Skin epidermis (tissue), 12 donors: ENCODE results near the gene KRTAP5-4.
"Not testable (repeated sequence)": the region's sequence is repeated elsewhere in the genome, so short reads cannot be mapped to it uniquely, and the experiment has no call there.

Experiments
- H3K27ac ChIP-seq, 21 experiments: fragments of 200-600 bp; sonication (generic) in 11 of 21; one replicate each; pipeline ENCODE4 v1.5.0; 2020; ENCODE audit warnings: mild to moderate bottlenecking in 3 of 21, inconsistent platforms in 2 of 21, moderate library complexity in 2 of 21
- H3K4me3 ChIP-seq, 7 experiments: fragments of 200-600 bp; sonication (generic) in 2 of 7; one replicate each; pipeline ENCODE4 v1.5.0; 2020; ENCODE audit warnings: inconsistent platforms in 2 of 7, mild to moderate bottlenecking in 2 of 7, moderate library complexity in 1 of 7

Gene KRTAP5-4

DNA sequence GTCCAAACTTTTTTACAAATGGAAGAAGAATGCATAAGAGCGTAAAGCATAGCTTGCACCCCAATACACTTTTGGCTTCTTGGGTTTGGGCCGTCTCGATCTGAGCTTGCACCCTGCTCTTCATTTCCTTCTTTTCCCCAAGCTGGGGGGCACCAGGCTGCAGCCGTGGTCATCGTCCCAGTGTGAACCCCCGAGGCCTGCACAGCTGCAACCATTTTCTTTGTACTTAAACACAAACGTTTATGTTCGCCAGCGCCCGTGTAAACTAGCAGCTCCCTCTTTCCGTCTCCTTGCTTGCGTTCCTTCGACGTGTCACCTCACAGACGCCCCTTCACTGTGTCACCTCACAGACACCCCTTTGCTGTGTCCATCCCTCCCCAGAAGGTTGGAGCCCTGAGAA lies 17.7 kb upstream of the KRTAP5-4 start:
- Histone ChIP-seq H3K4me3 (no peak overlapping the region), H3K27ac (no peak overlapping the region)

DNA sequence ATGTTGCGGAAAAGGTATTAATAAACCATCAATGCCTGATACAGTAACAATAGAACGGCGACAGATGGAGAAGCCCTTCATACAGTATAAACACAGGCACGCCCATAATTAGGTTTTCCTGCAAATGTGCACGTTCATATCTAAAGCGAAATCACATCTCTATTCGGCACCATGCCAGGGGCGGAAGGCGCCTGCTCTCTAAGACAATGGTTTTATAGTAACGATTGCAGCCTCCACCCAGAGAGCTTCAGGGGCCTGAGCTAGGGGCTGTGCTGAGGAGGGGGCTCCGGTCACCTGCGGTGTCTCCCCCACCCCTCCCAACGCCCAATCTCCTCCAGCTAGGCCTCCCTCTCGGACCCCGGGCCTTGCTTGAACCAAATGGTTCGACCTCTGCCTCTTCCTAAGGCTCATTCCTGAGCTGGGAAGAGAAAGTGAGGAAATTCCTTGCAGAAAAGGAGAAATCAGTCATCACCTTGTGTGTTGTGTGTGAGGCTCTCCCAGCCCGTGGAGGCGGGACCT lies 17.2 kb upstream of the KRTAP5-4 start:
- no peak overlapping the region for H3K27ac ChIP-seq

GRCh38 chr11:1638344-1638743 lies 16.4 kb upstream of the KRTAP5-4 start:
- Histone ChIP-seq H3K4me3 (no peak overlapping the region), H3K27ac (no peak overlapping the region)

More for the DNA sequence above, 17.2 kb upstream of the KRTAP5-4 start:
- H3K4me3 ChIP-seq = no peak overlapping the region

DNA sequence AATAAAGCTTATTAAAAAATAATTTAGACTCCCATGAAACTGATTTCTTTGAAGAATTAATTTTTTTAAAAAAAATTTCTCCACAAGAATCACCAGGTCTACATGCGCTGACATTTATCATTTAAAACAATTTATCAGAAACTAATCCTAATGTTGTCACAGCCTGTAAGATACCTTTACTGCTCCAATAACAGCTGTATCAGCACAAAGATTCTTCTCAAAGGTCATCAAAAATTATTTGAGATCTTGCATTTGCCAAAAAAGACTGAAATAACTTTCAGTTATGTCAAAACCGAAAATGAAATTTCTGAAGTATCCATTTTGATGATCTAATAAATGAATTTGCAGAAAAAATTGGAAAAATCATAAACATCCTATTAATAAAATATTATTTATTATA lies 15.7 kb upstream of the KRTAP5-4 start:
- H3K4me3 ChIP-seq = no peak overlapping the region
- no peak overlapping the region for H3K27ac ChIP-seq

DNA sequence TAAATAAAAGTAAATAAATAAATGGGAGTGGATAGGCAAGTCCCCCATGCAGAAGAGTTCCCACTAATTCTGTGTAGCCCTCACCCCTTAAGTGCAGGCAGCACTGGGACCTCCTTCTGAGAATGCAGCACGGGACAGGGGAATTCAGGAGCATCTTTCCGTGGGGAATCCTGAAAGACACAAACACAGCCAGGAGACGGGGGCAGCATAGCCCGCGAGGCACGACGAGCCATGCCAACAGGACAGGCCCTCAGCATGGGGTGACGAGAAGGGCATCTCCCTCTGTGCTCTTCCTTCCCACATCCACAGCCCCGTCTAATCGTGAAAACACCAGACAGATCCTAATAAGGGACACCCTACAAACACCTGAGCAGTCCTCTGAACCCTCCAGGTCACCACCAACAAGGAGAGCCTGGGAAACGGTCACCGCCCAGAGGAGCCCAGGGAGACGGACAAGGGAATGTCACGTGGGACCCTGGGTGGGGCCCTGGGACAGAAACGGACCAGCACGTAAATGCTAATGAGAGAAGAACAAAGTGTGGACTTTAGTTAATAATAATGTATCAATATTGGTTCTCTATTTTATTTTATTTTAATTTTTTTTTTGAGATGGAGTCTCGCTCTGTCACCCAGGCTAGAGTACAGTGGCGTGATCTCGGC lies 14.5 kb upstream of the KRTAP5-4 start:
- H3K4me3 ChIP-seq = no peak overlapping the region

DNA sequence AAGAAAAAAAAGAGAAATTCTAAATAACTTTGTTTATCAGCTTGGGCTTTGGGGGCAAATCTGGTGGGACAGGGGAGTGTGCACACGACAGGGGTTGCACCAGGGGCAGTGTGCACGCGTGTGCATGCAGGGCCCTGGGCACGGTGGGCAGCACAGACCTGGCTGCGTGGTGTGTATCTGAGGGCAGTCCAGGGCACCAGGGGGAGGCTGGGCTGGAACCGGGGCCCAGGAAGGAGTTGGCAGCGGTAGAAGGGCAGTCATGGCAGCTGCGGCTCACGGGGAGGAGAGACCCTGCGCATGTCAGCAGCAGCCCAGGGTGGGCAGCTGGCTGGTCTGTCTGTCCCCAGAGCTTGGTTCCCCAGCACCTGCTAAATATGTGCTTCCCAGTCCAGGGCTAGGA lies 11.9 kb upstream of the KRTAP5-4 start:
- Histone ChIP-seq H3K4me3 (no peak overlapping the region), H3K27ac (no peak overlapping the region)

More for the DNA sequence above, 14.5 kb upstream of the KRTAP5-4 start:
- no peak overlapping the region for H3K27ac ChIP-seq

DNA sequence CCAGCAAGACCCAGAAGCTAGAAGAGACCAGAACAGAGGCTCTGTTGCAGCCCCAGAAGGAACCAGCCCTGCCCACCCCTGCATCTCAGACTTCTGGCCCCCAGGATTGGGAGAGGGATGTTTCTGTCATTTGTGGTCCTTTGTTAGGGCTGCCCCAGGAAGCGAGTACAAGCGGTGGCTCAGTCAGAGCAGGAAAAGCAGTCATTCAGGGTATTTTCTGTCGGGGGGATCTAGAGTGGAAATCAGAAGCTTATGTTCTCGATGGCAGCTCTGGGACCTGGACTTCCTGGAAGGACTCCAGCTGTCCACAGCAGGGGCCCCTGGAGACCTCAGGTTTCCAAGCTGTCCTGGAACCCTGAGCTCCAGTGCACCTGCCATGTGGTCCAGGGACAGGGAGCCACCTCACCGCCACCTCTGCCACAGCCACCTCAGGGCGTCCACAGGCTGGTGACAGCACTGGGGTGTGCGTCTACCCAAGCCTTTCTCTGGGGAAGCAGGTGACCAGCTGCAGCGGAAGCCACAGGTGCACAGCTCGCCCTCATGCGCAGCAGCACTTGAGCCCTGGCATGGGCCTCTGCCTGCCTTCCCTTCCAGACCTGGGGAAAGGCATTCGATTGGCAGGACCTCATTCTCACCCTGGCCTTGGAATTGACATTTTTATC lies 10.2 kb upstream of the KRTAP5-4 start:
- Histone ChIP-seq H3K27ac (no peak overlapping the region), H3K4me3 (no peak overlapping the region)

DNA sequence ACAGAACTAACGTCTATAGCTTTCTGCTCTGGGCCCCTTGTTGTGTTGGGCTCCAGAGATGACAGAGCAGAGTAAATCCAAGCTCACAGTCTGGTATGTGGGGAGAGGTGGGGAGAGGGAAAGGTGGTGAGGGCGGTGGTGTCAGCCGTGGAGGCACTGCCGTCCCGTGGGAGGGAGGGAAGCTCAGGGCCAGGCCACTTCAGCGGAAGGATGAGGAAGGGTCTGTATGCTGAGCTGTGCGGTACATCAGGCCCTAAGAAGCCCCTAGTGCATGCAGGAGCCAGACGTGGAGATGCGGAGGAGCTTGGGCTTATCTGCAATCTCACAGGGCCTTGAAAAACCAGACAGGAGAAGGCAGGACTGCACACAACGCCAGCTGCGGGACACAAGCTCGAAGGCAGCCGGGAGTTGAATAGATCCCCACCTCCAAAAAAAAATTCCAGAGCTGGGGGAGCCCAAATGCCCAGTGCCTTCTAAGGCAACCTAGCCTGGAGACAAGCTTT lies 9.2 kb upstream of the KRTAP5-4 start:
- Histone ChIP-seq H3K27ac (no peak overlapping the region), H3K4me3 (no peak overlapping the region)

- H3K4me3 ChIP-seq = no peak overlapping the region
Measured at GRCh38 chr11:1630271-1630670, 8.3 kb upstream of the KRTAP5-4 start.

DNA sequence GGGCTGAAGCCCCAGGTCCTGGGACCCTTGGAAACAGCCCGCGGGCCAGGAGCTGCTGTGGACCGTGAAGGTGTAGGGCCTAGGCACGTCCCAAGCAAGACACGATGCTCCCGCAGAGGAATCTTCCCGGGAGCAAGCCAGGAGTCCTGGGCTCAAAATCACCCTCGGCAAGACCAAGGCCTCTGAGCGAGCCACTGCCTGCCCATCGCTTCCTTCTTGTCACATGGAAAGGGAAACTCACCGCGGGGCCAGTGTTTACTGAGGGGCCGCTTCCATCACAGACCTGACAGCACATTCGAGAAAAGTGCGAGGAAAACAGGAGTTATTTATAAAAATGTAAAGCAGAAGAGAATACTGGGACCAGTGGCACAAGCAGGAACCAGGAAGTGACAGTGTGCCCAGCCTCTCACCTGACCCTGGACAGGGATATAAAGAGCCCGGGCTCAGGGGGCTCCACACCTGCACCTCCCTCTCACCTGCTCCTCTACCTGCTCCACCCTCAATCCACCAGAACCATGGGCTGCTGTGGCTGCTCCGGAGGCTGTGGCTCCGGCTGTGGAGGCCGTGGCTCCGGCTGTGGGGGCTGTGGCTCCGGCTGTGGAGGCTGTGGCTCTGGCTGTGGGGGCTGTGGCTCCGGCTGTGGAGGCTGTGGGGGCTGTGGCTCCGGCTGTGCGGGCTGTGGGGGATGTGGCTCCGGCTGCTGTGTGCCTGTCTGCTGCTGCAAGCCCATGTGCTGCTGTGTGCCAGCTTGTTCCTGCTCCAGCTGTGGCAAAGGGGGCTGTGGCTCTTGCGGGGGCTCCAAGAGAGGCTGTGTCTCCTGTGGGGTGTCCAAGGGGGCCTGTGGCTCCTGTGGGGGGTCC lies 7.6 kb upstream of the KRTAP5-4 start, which contains the start of gene KRTAP5-5:
Gene KRTAP5-5, plus strand, starts transcription at position 450 of the 860 bp plus-strand sequence. Its CDS starts 66 bp downstream, at position 516.
- Histone ChIP-seq H3K27ac (no peak within 1 kb of the TSS), H3K4me3 (no peak within 1 kb of the TSS)

More at GRCh38 chr11:1630271-1630670, 8.3 kb upstream of the KRTAP5-4 start:
- no peak overlapping the region for H3K27ac ChIP-seq

DNA sequence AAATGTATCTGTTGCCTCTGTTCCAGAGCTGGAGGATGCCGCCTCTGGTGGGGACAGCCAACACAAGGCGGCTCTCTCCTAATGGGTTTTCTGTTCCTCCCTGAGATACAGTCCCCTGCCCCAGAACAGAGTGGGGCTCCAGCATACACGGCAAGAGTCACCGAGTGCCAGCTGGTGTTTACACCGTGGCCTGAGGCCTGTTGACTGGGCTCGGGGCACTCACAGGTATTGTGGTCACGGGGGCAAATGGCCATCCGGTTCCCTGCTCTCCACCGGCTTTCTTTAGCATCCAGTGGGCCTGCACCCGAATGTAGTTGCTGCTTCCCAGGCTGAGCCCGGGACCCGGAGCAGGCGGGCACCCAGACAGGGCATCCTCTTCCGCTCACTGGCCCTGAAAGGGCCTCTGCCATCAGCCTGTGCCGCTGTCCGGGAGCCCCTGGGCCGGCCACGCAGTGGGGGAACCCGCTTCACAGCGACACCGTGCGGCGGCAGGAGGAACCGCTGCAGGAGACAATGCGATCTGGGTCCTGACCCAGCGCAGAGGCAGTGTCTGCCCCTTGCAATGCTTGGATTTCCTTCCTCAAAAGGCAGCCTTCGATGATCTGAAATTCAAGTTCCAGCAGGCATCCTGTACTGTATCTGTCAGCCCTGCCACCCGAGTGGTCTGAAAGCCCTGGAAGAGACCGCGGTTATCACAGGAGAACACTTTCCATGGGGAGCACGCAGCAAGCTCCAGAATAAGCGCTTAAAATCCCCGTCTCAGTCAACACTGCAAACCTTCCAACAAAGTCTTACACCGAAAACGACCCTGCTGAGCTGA lies 6.8 kb upstream of the KRTAP5-4 start:
- Histone ChIP-seq H3K4me3 (no peak overlapping the region), H3K27ac (no peak overlapping the region)

GRCh38 chr11:1625541-1625940 lies 3.6 kb upstream of the KRTAP5-4 start:
- Histone ChIP-seq H3K27ac (no peak overlapping the region), H3K4me3 (no peak overlapping the region)

DNA sequence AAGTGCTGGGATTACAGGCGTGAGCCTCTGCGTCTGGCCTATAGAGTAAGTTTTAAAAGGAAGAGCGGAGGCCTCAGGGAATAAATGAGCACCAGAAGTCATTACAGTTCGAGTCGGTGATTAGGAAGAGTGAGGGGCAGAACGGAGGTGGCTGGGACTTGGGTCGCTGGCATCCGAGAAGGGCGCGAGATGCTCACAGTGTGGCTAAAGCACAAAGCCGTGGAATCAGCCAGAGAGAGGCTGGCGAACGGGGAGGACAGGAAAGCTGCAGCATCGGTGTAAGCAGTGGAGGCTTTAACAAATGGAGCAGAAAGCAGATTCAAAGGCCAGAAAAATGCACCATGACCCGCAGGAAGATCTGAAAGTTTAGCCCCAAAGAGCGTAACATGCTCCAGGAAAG lies 2.7 kb upstream of the KRTAP5-4 start:
- Histone ChIP-seq H3K27ac (no peak overlapping the region), H3K4me3 (no peak overlapping the region)

DNA sequence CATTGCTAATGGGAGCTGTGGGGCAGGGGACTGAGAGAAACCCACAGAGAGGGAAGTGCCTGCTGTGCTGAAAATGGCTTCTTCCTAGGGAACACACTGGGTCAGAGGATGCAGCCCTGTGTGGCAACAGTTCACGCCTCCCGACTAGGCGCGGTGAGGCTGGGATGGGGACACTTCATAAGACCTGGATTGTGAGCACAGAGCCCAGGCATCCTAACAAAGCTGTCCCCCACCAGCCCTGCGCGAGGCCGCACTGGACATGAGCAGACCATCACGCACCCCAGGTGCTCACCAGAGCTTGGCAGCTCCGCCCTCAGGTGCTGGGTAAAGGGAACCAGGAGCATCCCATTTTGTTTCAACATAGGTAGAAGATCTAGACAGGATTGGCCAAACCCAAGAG lies 1.8 kb upstream of the KRTAP5-4 start:
- H3K27ac ChIP-seq = no peak overlapping the region
- no peak overlapping the region for H3K4me3 ChIP-seq

DNA sequence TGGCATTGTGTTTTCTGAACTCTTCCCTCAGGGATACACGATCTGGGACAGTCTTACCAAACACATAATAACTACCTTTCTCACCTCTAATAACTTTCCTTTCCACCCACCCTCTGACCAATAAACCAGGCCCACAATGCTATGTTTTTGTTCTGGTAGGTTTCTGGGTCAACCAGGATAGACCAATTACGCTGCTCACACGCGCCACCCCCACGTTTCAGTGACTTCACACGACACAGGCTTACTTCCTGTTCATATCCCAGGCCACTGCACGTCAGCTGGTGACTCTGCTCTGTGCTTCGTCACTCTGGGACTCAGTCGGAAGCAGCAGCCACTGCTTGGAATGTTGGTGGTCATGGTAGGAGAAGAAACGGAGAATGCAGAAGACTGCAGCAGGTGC lies 2.5 kb downstream of the KRTAP5-4 start:
- no peak overlapping the region for H3K27ac ChIP-seq
- no peak overlapping the region for H3K4me3 ChIP-seq

DNA sequence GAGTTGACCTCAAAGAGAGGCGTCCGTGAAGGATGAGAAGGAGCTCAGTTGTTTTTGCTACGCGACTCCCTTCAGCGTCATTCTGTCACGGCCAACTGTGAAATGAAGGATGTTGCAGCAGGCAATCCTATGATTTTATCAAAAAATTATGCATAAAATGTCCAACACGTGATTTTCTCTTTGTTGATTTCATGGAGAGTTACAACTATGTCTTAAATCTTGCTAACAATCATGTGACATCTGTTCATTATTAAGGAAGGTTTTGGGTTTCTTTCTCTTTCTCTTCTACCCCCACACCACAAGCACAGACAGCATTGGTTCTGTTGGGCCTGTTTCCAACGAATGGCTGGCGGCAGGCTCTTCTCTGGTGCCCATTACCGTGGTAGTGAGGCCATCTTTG lies 3.7 kb downstream of the KRTAP5-4 start:
- Histone ChIP-seq H3K4me3 (no peak overlapping the region), H3K27ac (no peak overlapping the region)

GRCh38 chr11:1608363-1608762 lies 13.6 kb downstream of the KRTAP5-4 start, which contains the start of gene KRTAP5-3:
TSS of gene KRTAP5-3 (minus strand) at chr11:1608463. CDS start at chr11:1608385, 78 bp downstream.
- Histone ChIP-seq H3K27ac (no peak within 1 kb of the TSS), H3K4me3 (no peak within 1 kb of the TSS)

DNA sequence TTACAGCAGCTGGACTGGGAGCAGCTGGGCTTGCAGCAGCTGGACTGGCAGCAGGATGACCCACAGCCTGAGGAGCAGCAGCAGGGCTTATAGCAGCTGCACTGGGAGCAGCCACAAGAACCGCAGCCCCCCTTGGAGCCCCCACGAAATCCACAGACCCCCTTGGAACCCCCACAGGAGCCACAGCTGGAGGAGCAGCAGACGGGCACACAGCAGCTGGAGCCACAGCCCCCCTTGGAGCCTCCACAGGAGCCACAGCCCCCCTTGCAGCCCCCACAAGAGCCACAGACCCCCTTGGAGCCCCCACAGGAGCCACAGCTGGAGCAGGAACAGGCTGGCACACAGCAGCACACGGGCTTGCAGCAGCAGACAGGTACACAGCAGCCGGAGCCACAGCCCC lies 14.0 kb downstream of the KRTAP5-4 start:
- H3K4me3 ChIP-seq, H3K27ac ChIP-seq: not testable (repeated sequence)

DNA sequence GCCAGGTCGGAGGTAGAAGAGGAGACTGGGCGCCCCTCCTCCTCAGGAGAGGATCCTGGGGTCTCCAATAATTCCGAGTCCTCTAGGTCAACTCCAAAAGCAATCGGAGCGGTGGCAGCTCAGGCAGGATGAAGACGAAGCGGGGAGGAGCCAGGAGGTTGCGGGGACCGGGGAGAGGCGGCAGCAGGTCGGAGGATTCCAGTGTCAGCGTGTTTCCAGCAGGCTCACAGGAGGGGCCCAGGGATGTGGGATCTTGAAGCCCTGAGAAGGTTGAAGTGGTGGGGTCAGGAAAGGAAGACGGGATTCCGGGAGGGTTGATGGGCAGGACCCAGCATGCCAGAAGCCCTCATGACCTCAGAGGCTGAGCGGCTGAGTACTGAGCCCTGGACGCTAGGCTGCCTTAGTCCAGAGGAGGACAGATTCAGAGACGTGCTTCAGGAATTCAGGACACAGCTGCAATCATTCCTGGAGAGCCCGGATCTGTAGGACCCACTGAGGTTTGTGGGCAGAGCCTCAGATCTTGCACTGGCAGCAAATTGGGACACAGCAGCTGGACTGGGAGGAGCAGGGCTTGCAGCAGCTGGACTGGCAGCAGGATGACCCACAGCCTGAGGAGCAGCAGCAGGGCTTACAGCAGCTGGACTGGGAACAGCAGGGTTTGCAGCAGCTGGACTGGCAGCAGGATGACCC lies 14.6 kb downstream of the KRTAP5-4 start:
- not testable (repeated sequence) for H3K4me3 ChIP-seq, H3K27ac ChIP-seq
